GM21529 (cell line): ENCODE data around the gene CDK8.
"Not testable (repeated sequence)": the region's sequence is repeated elsewhere in the genome, so short reads cannot be mapped to it uniquely, and the experiment has no call there.

ENCODE experiments used
- ATAC-seq: cut with Tn5 transposase; IDR thresholded peaks from one replicate; pipeline ENCODE4 v1.9.1; 2021; ENCODE audit not compliant: unreplicated experiment

The CDK8 gene

GRCh38 chr13:26310470-26310869 is 56.5 kb downstream of the CDK8 start:
- no peak for ATAC-seq

GRCh38 chr13:26312019-26312418 is 58.1 kb downstream of the CDK8 start:
- ATAC-seq: not testable (repeated sequence)

GRCh38 chr13:26316095-26316494 is 62.2 kb downstream of the CDK8 start:
- ATAC-seq: not testable (repeated sequence)

GRCh38 chr13:26320766-26321165 is 66.8 kb downstream of the CDK8 start:
- no peak for ATAC-seq

- no peak for ATAC-seq
Observed at GRCh38 chr13:26323127-26323526, 69.2 kb downstream of the CDK8 start.

GRCh38 chr13:26323764-26324163 is 69.8 kb downstream of the CDK8 start:
- no peak for ATAC-seq

- ATAC-seq: no peak
Observed at GRCh38 chr13:26324294-26324693, 70.4 kb downstream of the CDK8 start.

GRCh38 chr13:26324867-26325266 is 70.9 kb downstream of the CDK8 start:
- ATAC-seq: no peak

- peak; percentile 78 for ATAC-seq
Observed at GRCh38 chr13:26325876-26326275, 71.9 kb downstream of the CDK8 start.

GRCh38 chr13:26326562-26326961 is 72.6 kb downstream of the CDK8 start:
- ATAC-seq: no peak

- ATAC-seq: no peak
Observed at GRCh38 chr13:26327940-26328725, 74.2 kb downstream of the CDK8 start.

GRCh38 chr13:26335158-26335557 is 81.2 kb downstream of the CDK8 start:
- no peak for ATAC-seq

- no peak for ATAC-seq
Observed at GRCh38 chr13:26340807-26341206, 86.9 kb downstream of the CDK8 start.

GRCh38 chr13:26342898-26343297 is 89.0 kb downstream of the CDK8 start:
- no peak for ATAC-seq

- no peak for ATAC-seq
Observed at GRCh38 chr13:26343816-26344215, 89.9 kb downstream of the CDK8 start.

- ATAC-seq: no peak
Observed at GRCh38 chr13:26344980-26345379, 91.1 kb downstream of the CDK8 start.

GRCh38 chr13:26348966-26349365 is 95.0 kb downstream of the CDK8 start:
- no peak for ATAC-seq

- no peak for ATAC-seq
Observed at GRCh38 chr13:26362261-26362660, 108.3 kb downstream of the CDK8 start.

GRCh38 chr13:26370553-26370952 is 116.6 kb downstream of the CDK8 start:
- ATAC-seq: no peak

GRCh38 chr13:26372747-26373146 is 118.8 kb downstream of the CDK8 start:
- no peak for ATAC-seq

- no peak for ATAC-seq
Observed at GRCh38 chr13:26376430-26376829, 122.5 kb downstream of the CDK8 start.

GRCh38 chr13:26377038-26377437 is 123.1 kb downstream of the CDK8 start:
- ATAC-seq: peak; percentile 45

GRCh38 chr13:26378116-26378515 is 124.2 kb downstream of the CDK8 start:
- no peak for ATAC-seq
